PC-3 (cell line): Measurements from ENCODE around the gene ZNF132.

Source experiments
- EZH2 ChIP-seq: fragments of 300-600 bp; sonication (generic); IDR thresholded peaks from one replicate; pipeline ENCODE4 v1.6.1; 2017; ENCODE audit warnings: antibody characterized with exemption, mild to moderate bottlenecking, low read length; ENCODE audit not compliant: unreplicated experiment
- TF ChIP-seq, protein P1 (sequence below): fragments of 300-600 bp; sonication (generic); conservative IDR thresholded peaks from 2 replicates; pipeline ENCODE4 v1.5.1; 2017; ENCODE audit warnings: antibody characterized with exemption, low read depth, mild to moderate bottlenecking, low read length

GRCh38 chr19:58394821-58395219 lies 45.1 kb downstream of the ZNF132 start:
- TF ChIP-seq, protein P1, sequence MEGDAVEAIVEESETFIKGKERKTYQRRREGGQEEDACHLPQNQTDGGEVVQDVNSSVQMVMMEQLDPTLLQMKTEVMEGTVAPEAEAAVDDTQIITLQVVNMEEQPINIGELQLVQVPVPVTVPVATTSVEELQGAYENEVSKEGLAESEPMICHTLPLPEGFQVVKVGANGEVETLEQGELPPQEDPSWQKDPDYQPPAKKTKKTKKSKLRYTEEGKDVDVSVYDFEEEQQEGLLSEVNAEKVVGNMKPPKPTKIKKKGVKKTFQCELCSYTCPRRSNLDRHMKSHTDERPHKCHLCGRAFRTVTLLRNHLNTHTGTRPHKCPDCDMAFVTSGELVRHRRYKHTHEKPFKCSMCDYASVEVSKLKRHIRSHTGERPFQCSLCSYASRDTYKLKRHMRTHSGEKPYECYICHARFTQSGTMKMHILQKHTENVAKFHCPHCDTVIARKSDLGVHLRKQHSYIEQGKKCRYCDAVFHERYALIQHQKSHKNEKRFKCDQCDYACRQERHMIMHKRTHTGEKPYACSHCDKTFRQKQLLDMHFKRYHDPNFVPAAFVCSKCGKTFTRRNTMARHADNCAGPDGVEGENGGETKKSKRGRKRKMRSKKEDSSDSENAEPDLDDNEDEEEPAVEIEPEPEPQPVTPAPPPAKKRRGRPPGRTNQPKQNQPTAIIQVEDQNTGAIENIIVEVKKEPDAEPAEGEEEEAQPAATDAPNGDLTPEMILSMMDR = no peak
- no peak for TF ChIP-seq EZH2
